IPS-NIHi7 (cell line): Measurements from ENCODE around the gene CPNE7.
A peak's percentile ranks its signal among the peaks of the same experiment; 100 is the strongest.

Experiments
- DNase-seq: peaks from one replicate; pipeline ENCODE4 v3.0.0; 2012; ENCODE audit warnings: mixed read lengths; ENCODE audit errors: extremely low spot score

Gene CPNE7

GRCh38 chr16:89549007-89549700, 26.4 kb upstream of the CPNE7 start:
- no peak for DNase-seq

GRCh38 chr16:89550421-89551007, 25.0 kb upstream of the CPNE7 start:
- DNase-seq = no peak

- no peak for DNase-seq
Measured at GRCh38 chr16:89552329-89552728, 23.2 kb upstream of the CPNE7 start.

DNA sequence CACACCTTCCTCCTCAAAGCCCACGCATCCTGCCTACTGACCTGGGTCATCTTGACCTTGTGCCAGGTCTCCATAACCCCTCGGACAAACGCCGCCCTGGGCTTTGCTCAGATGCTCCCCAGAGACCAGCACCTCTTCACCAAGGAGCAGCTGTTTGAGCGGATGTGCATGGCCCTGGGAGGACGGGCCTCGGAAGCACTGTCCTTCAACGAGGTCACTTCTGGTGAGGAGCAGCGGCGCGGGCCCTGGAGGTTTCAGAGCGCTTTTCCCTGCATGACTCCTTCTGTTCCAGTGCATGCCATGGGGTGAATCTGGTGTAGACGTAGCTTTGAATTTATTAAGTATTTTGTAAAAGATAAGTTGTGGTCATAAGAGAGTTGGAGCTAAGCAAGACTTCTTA, 22.6 kb upstream of the CPNE7 start:
- DNase-seq = no peak

- no peak for DNase-seq
Measured at GRCh38 chr16:89553733-89554132, 21.8 kb upstream of the CPNE7 start.

GRCh38 chr16:89554343-89554742, 21.2 kb upstream of the CPNE7 start:
- no peak for DNase-seq

- no peak for DNase-seq
Measured at GRCh38 chr16:89555265-89555664, 20.3 kb upstream of the CPNE7 start.

- no peak for DNase-seq
Measured at GRCh38 chr16:89555780-89556179, 19.8 kb upstream of the CPNE7 start.

- DNase-seq = peak; percentile 93
Measured at GRCh38 chr16:89556750-89557689, 18.5 kb upstream of the CPNE7 start.

- no peak for DNase-seq
Measured at GRCh38 chr16:89557690-89558490, 17.7 kb upstream of the CPNE7 start.

DNA sequence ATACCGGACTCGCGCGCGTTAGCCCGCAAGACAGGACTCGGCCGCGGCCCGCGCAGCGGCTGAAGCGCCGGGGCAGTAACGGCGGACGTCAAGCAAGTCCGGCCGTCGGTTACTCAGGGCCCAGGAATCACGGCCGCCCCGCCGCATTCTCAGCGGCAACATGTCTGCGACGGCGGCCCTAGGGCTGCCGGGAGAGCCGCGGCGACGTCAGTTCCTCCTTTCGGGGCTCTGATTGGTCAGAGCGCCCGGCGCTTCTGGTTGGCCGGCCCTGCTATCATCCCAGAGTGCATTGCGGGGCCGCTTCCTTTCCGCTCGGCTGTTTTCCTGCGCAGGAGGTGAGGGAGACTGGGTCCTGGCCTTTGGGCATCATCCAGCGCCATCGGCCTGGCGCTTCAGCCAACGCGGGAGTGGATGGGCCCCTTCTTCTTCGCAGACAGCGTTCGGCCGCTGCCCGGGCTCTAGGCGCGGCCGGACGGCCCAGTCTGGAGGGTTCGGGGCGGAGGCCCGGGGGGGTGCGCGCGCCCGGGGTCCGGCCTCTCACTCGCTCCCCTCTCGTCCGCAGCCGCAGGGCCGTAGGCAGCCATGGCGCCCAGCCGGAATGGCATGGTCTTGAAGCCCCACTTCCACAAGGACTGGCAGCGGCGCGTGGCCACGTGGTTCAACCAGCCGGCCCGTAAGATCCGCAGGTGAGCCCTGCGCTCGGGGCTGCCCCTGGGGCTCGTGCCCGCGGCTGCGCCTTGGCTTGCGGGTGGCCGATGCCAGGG, 15.0 kb upstream of the CPNE7 start, which contains the start of gene RPL13:
Gene RPL13 (plus strand): TSS at position 305 of the 764 bp plus-strand sequence. CDS start 278 bp downstream, at position 583.
- DNase-seq = peak; percentile 98

- no peak for DNase-seq
Measured at GRCh38 chr16:89561142-89561883, 14.2 kb upstream of the CPNE7 start.

DNA sequence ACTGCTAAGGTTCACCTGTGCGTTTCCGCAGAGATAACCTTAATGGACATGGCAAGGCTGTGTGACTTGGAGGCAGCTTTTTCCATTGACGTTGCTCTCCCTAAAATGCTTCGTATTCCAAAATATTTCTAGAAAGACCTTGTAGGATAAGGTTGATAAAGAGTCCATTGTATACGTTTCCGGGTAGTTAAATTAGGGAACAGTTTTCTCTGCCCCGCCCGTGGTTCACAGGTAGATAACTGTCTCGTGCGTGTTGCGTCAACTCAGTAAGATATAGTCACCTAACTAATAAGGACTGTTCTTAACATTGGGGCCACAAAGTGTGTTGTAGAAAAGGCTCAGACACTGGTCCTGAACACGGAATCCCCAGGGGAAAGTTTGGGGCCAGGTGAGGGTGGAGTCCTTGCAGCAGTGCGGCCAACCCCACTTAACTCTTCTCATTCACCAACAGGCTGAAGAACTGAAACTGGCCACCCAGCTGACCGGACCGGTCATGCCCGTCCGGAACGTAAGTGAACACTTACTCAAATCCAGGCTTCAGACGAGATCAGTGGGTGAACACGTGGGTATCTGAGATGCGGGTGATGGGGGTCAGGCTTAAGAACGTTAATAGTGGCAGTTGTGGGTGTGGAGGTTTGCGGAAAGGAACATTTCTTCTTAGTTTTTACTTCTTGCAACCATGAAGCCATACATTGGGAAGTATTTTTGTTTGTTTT, 13.5 kb upstream of the CPNE7 start:
- DNase-seq = no peak

GRCh38 chr16:89562939-89563338, 12.6 kb upstream of the CPNE7 start:
- DNase-seq = no peak

GRCh38 chr16:89563639-89564392, 11.7 kb upstream of the CPNE7 start:
- DNase-seq = no peak

- DNase-seq = no peak
Measured at GRCh38 chr16:89564476-89565255, 10.9 kb upstream of the CPNE7 start.

GRCh38 chr16:89565256-89565505, 10.4 kb upstream of the CPNE7 start:
- peak; percentile 62 for DNase-seq
